HCT116 (cell line): ENCODE data around the gene TEN1.

Source experiments
- CTCF ChIP-seq, 3 experiments: fragments of 200-600 bp in 1 of 3; sonication (generic) in 1 of 3; IDR thresholded peaks in 2 of 3; conservative IDR thresholded peaks in 1 of 3; 2 replicates each; pipeline ENCODE4 v1.5.1; 2012 to 2017; ENCODE audit warnings: low read depth in 2 of 3, low read length in 2 of 3, antibody characterized with exemption in 1 of 3, borderline replicate concordance in 1 of 3, control low read depth in 1 of 3, mild to moderate bottlenecking in 1 of 3, mixed read lengths in 1 of 3, mixed run types in 1 of 3, moderate library complexity in 1 of 3; ENCODE audit not compliant: insufficient read depth in 1 of 3
- EZH2 ChIP-seq: fragments of 200-600 bp; sonication (generic); IDR thresholded peaks from 2 replicates; pipeline ENCODE4 v1.6.1; 2017; ENCODE audit warnings: antibody characterized with exemption, mixed run types
- EZH2phosphoT487 ChIP-seq: fragments of 200-600 bp; IDR thresholded peaks from 2 replicates; pipeline ENCODE4 v1.6.1; 2018; ENCODE audit warnings: antibody characterized with exemption, borderline replicate concordance
- POLR2A ChIP-seq: IDR thresholded peaks from 2 replicates; pipeline ENCODE4 v1.7.0; 2011; ENCODE audit warnings: borderline replicate concordance; ENCODE audit not compliant: insufficient read depth, insufficient read length; ENCODE audit errors: extremely low read depth
- POLR2AphosphoS5 ChIP-seq: IDR thresholded peaks from 2 replicates; pipeline ENCODE4 v1.6.1; 2011; ENCODE audit warnings: mild to moderate bottlenecking, low read depth, low read length, moderate library complexity
- REST ChIP-seq: IDR thresholded peaks from 2 replicates; pipeline ENCODE4 v1.6.1; 2012; ENCODE audit warnings: low read depth
- SRF ChIP-seq: IDR thresholded peaks from 2 replicates; pipeline ENCODE4 v1.6.1; 2012; ENCODE audit warnings: low read depth
- YY1 ChIP-seq: IDR thresholded peaks from 2 replicates; pipeline ENCODE4 v1.6.1; 2011; ENCODE audit warnings: low read length, low read depth, moderate library complexity, mild to moderate bottlenecking; ENCODE audit not compliant: insufficient replicate concordance; ENCODE audit errors: extremely low read depth
- ZBTB33 ChIP-seq: IDR thresholded peaks from 2 replicates; pipeline ENCODE4 v1.6.1; 2011; ENCODE audit warnings: mild to moderate bottlenecking, low read length, moderate library complexity; ENCODE audit not compliant: insufficient replicate concordance; ENCODE audit errors: extremely low read depth
- ZFX ChIP-seq: fragments of 450-650 bp; IDR thresholded peaks from 2 replicates; pipeline ENCODE4 v1.6.1; 2017

- peak in 2 of 3 experiments; percentile 11 to 21; a peak in 1 of 6 replicates for TF ChIP-seq CTCF (IDR thresholded peaks at IDR 0.05 in 2 of 3, conservative IDR thresholded peaks at IDR 0.05 in 1 of 3; ENCODE audit: borderline replicate concordance in 1 of 3, insufficient read depth in 1 of 3, low read depth in 2 of 3, low read length in 2 of 3)
- TF ChIP-seq EZH2phosphoT487, result no peak
- TF ChIP-seq POLR2A, result peak; percentile 93
- TF ChIP-seq YY1, result peak; percentile 84
- TF ChIP-seq SRF, result no peak
- no peak for TF ChIP-seq REST
- peak; percentile 15 for TF ChIP-seq ZBTB33
- no peak for TF ChIP-seq EZH2
- TF ChIP-seq POLR2AphosphoS5, result peak; percentile 95
- no peak; the same call in 1 of the 2 replicates for TF ChIP-seq ZFX
Observed at GRCh38 chr17:75978938-75979704, at the start of gene TEN1, which contains the start of gene ACOX1.
